ENCODE results near the gene POLR1E.

DNA sequence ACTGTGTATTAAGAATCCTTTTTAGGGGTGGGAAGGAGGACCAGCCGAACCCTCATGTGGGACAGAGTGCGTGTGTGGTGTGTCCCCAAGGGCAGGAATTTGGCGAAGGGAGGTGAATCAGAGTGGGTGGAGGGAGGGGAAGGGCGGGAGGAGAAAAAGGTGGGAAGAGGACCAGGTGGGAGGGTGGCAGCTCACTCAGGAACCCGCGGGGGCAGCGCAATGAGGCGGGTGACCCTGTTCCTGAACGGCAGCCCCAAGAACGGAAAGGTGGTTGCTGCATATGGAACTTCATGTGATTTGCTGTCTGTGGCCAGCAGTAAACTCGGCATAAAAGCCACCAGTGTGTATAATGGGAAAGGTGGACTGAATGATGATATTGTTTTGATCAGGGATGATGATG lies 8.8 kb upstream of the POLR1E start:
- no peak for TF ChIP-seq EZH2 (IDR thresholded peaks at IDR 0.05; ENCODE audit: borderline replicate concordance, low read depth, low read length, severe bottlenecking)
- TF ChIP-seq, protein P1, sequence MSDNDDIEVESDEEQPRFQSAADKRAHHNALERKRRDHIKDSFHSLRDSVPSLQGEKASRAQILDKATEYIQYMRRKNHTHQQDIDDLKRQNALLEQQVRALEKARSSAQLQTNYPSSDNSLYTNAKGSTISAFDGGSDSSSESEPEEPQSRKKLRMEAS (IDR thresholded peaks at IDR 0.05; ENCODE audit: insufficient read depth, insufficient read length) = no peak
- TF ChIP-seq, protein P2, sequence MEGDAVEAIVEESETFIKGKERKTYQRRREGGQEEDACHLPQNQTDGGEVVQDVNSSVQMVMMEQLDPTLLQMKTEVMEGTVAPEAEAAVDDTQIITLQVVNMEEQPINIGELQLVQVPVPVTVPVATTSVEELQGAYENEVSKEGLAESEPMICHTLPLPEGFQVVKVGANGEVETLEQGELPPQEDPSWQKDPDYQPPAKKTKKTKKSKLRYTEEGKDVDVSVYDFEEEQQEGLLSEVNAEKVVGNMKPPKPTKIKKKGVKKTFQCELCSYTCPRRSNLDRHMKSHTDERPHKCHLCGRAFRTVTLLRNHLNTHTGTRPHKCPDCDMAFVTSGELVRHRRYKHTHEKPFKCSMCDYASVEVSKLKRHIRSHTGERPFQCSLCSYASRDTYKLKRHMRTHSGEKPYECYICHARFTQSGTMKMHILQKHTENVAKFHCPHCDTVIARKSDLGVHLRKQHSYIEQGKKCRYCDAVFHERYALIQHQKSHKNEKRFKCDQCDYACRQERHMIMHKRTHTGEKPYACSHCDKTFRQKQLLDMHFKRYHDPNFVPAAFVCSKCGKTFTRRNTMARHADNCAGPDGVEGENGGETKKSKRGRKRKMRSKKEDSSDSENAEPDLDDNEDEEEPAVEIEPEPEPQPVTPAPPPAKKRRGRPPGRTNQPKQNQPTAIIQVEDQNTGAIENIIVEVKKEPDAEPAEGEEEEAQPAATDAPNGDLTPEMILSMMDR (IDR thresholded peaks at IDR 0.05; ENCODE audit: extremely low read depth in 1 of 2, insufficient read depth in 1 of 2, low read depth in 1 of 2, low read length in 2 of 2) = no peak
- TF ChIP-seq MYC (IDR thresholded peaks at IDR 0.05; ENCODE audit: low read depth, low read length) = no peak
- no peak for TF ChIP-seq POLR2A (IDR thresholded peaks at IDR 0.05; ENCODE audit: low read depth, low read length)
- no peak for TF ChIP-seq POLR2AphosphoS5 (IDR thresholded peaks at IDR 0.05; ENCODE audit: insufficient read depth, low read depth, low read length)
- no peak for TF ChIP-seq JUN (IDR thresholded peaks at IDR 0.05; ENCODE audit: borderline replicate concordance, insufficient read depth, insufficient read length, low read depth)
- TF ChIP-seq FOS (IDR thresholded peaks at IDR 0.05; ENCODE audit: borderline replicate concordance, insufficient read depth, low read length) = no peak
- TF ChIP-seq GATA2 (IDR thresholded peaks at IDR 0.05; ENCODE audit: insufficient read depth, insufficient read length, low read depth, low read length) = no peak
